Raji (cell line): Measurements from ENCODE around the gene FGF22.

Experiments
- POLR2A ChIP-seq: IDR thresholded peaks from 2 replicates; pipeline ENCODE4 v1.6.1; 2011; ENCODE audit warnings: low read depth, low read length, control low read depth; ENCODE audit not compliant: insufficient read depth

The FGF22 gene

DNA sequence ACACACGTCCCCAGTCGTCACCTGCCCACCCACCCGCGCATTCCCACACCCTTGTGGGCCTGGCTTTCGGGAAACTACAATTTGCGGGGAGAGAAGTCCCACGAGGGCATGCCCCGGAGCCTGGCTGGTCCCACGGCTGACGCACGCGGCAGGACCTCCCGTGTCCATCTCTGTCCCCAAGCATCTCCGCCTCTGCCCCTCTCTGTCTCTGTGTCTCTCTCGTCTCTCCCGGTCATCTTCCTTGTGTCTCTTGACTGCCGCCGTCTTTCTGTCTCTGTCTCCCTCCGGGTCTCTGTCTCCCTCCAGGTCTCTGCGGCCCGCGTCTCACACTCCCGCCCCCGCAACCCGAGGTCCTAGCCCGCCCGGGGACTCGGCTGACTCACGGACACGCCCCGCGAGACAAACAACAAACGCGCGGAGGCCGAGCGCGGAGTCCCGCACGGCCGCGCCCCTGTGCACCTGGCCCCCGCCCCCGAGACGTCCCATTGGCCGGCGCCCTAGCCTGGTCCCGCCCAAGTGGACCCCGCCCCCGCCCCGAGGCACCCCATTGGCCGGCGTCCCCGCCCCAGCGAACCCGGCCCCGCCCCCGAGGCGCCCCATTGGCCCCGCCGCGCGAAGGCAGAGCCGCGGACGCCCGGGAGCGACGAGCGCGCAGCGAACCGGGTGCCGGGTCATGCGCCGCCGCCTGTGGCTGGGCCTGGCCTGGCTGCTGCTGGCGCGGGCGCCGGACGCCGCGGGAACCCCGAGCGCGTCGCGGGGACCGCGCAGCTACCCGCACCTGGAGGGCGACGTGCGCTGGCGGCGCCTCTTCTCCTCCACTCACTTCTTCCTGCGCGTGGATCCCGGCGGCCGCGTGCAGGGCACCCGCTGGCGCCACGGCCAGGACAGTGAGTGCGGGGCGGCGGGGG is at the start of gene FGF22:
Gene FGF22, plus strand, starts transcription at position 627 of the 908 bp plus-strand sequence. Its CDS starts 47 bp downstream, at position 674.
- no peak for TF ChIP-seq POLR2A

DNA sequence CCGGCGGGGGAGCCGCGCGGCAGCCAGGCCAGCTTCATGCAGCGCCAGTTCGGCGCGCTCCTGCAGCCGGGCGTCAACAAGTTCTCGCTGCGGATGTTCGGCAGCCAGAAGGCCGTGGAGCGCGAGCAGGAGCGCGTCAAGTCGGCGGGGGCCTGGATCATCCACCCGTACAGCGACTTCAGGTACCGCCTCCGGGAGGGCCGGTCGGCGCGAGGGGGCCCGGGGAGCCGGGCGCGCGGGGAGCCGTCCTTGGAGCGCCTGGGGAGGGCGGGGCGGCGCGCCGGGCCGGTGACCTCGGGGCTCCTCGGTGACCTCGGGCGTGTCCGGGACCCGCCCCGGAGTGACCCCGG is 49.3 kb upstream of the FGF22 start:
- TF ChIP-seq POLR2A = no peak

DNA sequence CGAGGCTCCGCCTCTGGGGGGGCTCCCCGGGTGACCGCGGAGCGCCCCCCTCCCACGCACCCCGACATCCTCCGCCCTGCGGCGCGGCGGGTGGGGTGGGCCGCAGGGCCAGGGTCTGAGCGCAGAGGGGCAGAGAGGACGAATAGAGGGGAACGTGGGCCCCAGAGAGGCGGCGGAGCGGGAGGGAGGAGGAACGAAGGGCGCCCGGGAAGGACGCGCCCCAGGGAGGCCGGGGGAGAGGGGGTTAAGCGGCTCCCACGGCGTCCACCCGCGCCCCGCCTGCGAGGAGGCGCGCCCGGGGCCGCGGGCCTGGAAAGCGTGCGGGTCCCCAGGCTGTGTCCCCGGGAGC is 49.0 kb upstream of the FGF22 start:
- TF ChIP-seq POLR2A = no peak

- TF ChIP-seq POLR2A = no peak
Measured at GRCh38 chr19:591099-591958, 48.4 kb upstream of the FGF22 start.

- TF ChIP-seq POLR2A = no peak
Measured at GRCh38 chr19:592101-592500, 47.6 kb upstream of the FGF22 start.

DNA sequence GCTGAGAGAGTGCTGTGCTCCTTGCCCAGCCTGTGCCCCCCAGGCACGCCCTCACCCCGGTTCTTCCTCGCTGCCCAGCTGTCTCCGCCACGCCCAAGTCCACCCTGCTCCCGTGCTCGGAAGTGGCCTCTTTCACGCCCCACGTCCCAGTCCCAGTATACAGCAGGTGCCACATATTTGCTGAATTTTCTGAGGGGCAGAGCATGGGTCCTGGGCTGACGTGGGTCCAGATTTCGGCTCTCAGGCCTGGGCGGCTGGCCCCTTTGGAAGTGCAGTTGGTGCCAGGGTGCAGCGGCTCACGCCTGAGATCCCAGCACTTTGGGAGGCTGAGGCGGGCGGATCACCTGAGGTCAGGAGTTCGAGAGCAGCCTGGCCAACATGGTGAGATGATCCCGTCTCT is 46.6 kb upstream of the FGF22 start:
- no peak for TF ChIP-seq POLR2A

DNA sequence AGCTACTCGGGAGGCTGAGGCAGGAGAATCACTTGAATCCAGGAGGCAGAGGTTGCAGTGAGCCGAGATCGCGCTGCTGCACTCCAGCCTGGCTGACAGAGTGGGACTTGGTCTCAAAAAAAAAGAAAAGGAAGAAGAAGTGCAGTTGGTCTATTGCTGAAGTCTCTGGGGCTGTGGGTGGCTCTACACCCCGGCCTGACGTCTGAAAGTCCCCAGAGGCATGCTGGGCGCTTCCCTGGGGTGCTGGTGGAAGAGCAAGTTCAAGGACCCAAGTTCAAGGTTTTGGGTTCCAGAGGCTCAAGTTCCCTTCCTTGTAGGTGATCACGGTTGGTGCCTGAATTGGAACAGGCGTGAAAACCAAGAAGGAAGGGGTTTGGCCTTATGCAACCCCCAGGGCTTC is 46.2 kb upstream of the FGF22 start:
- no peak for TF ChIP-seq POLR2A

DNA sequence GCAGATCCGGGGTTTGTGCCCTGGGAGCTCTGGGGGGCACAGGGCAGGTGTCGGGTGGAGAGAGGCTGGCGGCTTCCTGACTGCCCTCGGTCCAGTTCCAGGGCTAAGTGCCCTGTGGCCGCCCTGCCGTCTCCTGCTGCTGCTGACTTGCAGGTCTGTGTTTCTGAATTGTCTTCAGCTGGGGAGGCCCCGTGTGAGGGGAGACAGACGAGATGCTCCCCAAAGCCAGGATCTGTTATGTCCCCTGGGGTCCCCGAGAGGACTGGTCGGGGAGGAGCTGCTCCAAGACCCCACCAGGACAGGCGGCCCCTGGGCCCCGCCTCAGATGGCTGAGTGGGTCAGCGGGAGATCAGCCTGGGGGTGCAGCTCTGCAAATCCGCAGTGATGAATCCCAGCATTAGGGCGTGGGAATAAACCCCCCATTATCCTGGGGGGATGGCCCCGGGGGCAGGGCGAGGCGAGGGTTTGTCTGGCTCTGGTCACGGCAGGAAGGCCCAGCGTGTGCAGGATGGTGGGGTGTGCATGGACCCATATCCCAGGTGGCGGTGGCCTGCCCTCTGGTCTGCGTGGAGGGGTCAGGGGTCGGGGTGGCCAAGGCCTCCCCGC is 45.3 kb upstream of the FGF22 start:
- TF ChIP-seq POLR2A = no peak

GRCh38 chr19:595326-596262 is 44.1 kb upstream of the FGF22 start:
- no peak for TF ChIP-seq POLR2A

- TF ChIP-seq POLR2A = no peak
Measured at GRCh38 chr19:596263-596655, 43.4 kb upstream of the FGF22 start.

DNA sequence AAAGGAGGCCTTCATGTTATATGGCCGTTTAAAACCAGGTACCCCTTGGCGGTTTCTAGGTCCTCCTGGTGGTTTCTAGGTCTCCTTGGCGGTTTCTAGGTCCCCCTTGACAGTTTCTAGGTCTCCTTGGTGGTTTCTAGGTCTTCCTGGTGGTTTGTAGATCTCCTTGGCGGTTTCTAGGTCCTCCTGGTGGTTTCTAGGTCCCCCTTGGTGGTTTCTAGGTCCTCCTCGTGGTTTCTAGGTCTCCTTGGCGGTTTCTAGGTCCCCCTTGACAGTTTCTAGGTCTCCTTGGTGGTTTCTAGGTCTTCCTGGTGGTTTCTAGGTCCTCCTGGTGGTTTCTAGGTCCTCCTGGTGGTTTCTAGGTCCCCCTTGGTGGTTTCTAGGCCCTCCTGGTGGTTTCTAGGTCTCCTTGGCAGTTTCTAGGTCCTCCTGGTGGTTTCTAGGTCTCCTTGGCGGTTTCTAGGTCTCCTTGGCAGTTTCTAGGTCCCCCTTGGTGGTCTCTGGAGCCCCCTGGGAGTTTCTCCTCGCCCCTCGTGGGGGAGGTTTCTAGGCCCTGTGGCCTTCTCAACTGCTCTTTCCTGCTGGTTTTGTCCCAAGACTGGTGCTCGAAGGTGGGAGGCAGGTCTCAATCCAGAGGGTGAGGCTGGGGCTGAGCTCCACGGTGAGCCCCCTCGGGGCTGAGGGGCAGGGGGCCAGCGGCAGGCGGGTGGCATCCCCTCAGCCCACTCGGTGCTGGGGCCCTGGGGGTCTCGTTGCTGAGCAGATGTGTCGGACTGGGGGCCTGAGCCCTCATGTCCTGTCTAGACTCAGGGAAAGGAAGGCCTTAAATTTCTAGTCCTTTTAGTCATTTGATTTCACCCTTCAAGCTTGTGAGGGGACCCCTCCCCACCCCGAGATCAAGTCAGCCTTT is 42.0 kb upstream of the FGF22 start:
- TF ChIP-seq POLR2A = no peak

- TF ChIP-seq POLR2A = no peak
Measured at GRCh38 chr19:601310-601709, 38.4 kb upstream of the FGF22 start.

GRCh38 chr19:601790-602189 is 37.9 kb upstream of the FGF22 start:
- no peak for TF ChIP-seq POLR2A

GRCh38 chr19:602391-603301 is 37.0 kb upstream of the FGF22 start:
- TF ChIP-seq POLR2A = no peak
